Activated CD4-positive, alpha-beta T cell treated with anti-CD3 and anti-CD28 coated beads, Interleukin-2, amount 10 ng/mL, durations not matched to agents 7 days and 5 days (primary cell): ENCODE measurements around the gene CACNA1B. TPM values are rescaled to one million over a fixed set of nuclear protein-coding genes. Genes with fewer than 3 reads are reported as not detected.

Experiments used
- CTCF ChIA-PET: fragments of 350-600 bp; sonication (Branson Sonifier 250); formaldehyde crosslinking; loops from one replicate; lab custom pipeline; 2021; ENCODE audit warnings: antibody characterized with exemption; lab: Charles Lee
- POLR2A ChIA-PET: fragments of 350-600 bp; sonication (Branson Sonifier 250); formaldehyde crosslinking; loops from one replicate; lab custom pipeline; 2021; ENCODE audit warnings: antibody characterized with exemption; lab: Charles Lee
- DNase-seq: peaks from one replicate; pipeline ENCODE4 v3.0.0-alpha.2; 2020
- H3K27ac Mint-ChIP-seq: one replicate; pipeline ENCODE4 v1.8.0; 2021; ENCODE audit warnings: mild to moderate bottlenecking, moderate library complexity, mixed read lengths
- H3K27me3 Mint-ChIP-seq: one replicate; pipeline ENCODE4 v1.8.0; 2021; ENCODE audit warnings: mixed read lengths
- H3K36me3 Mint-ChIP-seq: one replicate; pipeline ENCODE4 v1.8.0; 2021; ENCODE audit warnings: low read depth, mixed read lengths
- H3K4me1 Mint-ChIP-seq: one replicate; pipeline ENCODE4 v1.8.0; 2021; ENCODE audit warnings: mixed read lengths
- H3K4me3 Mint-ChIP-seq: one replicate; pipeline ENCODE4 v1.8.0; 2021; ENCODE audit warnings: mild to moderate bottlenecking, moderate library complexity, mixed read lengths
- H3K9me3 Mint-ChIP-seq: one replicate; pipeline ENCODE4 v1.8.0; 2021; ENCODE audit warnings: mixed read lengths
- total RNA-seq, 2 experiments: library from RNA; stranded (reverse); gene quantifications; one replicate each; pipeline ENCODE4 v1.2.3, GENCODE V29; 2021

Gene CACNA1B
- total RNA-seq, 2 experiments from 2014 or later = not detected

GRCh38 chr9:137837345-137838278, 40.0 kb upstream of the CACNA1B start:
- POLR2A ChIA-PET = no interaction called here
- no peak for DNase-seq
- H3K9me3 Mint-ChIP-seq = peaks cover 2% of the 10 kb centered on the region
- H3K27ac Mint-ChIP-seq = no peak overlapping the region
- H3K4me1 Mint-ChIP-seq = no peaks in the 10 kb centered on the region
- H3K4me3 Mint-ChIP-seq = no peak overlapping the region
- H3K27me3 Mint-ChIP-seq = no peaks in the 10 kb centered on the region
- peaks cover 3% of the 10 kb centered on the region for H3K36me3 Mint-ChIP-seq
- CTCF ChIA-PET = no interaction called here

DNA sequence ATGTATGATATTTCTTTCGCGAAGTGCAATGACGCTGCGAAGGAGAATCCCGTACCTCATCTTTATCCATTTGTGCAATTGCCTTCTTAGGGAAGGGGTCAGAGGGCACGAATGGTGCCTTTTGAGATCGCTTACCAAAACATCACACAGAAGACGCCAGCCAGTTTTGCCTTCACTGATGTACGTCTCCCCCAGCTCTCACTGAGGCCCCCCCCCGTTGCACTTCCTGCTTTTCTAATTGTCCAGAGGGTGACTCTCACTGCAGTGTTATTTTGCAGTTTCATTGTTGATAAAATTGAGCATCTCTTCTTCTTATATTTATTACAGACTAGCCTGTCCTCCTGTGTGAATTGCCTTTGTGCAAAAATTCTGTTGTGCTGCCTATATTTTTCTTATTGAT, 39.0 kb upstream of the CACNA1B start:
- Mint-ChIP-seq H3K27ac (no peak overlapping the region), H3K4me3 (no peak overlapping the region), H3K36me3 (peaks cover 3% of the 10 kb centered on the region), H3K4me1 (no peaks in the 10 kb centered on the region), H3K27me3 (no peaks in the 10 kb centered on the region), H3K9me3 (peaks cover 7% of the 10 kb centered on the region)
- POLR2A ChIA-PET = no interaction called here
- DNase-seq = no peak
- CTCF ChIA-PET = no interaction called here

- no peaks in the 10 kb centered on the region for H3K36me3 Mint-ChIP-seq
- DNase-seq = no peak
- H3K9me3 Mint-ChIP-seq = peaks cover 7% of the 10 kb centered on the region
- H3K27me3 Mint-ChIP-seq = no peaks in the 10 kb centered on the region
- no peaks in the 10 kb centered on the region for H3K4me1 Mint-ChIP-seq
- H3K27ac Mint-ChIP-seq = no peak overlapping the region
- ChIA-PET POLR2A (no interaction called here), CTCF (no interaction called here)
- no peak overlapping the region for H3K4me3 Mint-ChIP-seq
Measured at GRCh38 chr9:137843355-137843754, 34.2 kb upstream of the CACNA1B start.

- no peak overlapping the region for H3K27ac Mint-ChIP-seq
- POLR2A ChIA-PET = no interaction called here
- peaks cover 2% of the 10 kb centered on the region for H3K36me3 Mint-ChIP-seq
- peaks cover 16% of the 10 kb centered on the region for H3K9me3 Mint-ChIP-seq
- DNase-seq = no peak
- peaks cover 3% of the 10 kb centered on the region for H3K27me3 Mint-ChIP-seq
- H3K4me1 Mint-ChIP-seq = peaks cover 6% of the 10 kb centered on the region
- CTCF ChIA-PET = no interaction called here
- H3K4me3 Mint-ChIP-seq = no peak overlapping the region
Measured at GRCh38 chr9:137851516-137852267, 25.9 kb upstream of the CACNA1B start.

DNA sequence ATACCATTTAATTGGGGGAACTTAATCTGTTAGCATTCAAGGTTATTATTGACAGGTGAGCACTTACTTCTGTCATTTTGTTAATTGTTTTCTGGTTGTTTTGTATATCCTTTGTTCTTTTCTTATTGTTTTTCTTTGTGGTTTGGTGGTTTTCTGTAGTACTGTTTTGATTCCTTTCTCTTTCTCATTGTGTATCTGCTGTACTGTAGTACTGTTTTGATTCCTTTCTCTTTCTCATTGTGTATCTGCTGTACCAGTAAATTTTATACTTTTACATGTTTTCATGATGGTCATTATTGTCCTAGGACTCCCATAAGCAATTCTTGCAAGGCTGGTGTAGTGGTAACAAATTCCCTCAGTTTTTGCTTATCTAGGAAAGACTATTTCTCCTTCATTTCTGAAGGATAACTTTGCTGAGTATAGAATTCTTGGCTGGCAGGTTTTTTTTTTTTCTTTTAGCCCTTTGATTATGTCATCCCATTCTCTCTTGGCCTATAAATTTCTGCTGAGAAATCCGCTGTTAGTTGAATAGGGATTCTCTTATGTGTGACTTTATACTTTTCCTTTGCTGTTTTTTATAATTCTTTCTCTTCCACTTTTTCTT, 24.1 kb upstream of the CACNA1B start:
- Mint-ChIP-seq H3K4me1 (peaks cover 6% of the 10 kb centered on the region), H3K9me3 (peaks cover 16% of the 10 kb centered on the region), H3K27me3 (peaks cover 3% of the 10 kb centered on the region), H3K4me3 (no peak overlapping the region), H3K36me3 (peaks cover 2% of the 10 kb centered on the region), H3K27ac (no peak overlapping the region)
- ChIA-PET CTCF (no interaction called here), POLR2A (no interaction called here)
- no peak for DNase-seq

DNA sequence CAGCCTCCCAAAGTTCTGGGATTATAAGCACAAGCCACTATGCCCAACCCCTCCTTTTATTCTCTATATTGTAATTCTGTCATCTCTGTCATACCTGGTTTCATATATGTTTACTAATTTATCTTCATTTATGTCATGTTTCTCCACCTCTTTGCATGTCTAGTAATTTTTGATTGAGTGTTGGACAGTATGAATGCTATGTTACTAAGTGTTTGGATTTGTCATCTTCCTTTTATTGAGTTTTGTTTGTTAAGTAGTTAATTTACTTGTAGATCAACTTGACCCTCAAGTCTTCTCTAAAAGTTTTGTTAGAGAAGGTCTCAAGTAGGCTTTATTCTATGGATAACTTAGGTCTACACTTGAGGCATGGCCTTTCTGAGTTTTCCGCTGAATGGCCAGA, 17.2 kb upstream of the CACNA1B start:
- no peak for DNase-seq
- POLR2A ChIA-PET = no interaction called here
- Mint-ChIP-seq H3K9me3 (peaks cover 20% of the 10 kb centered on the region), H3K4me3 (no peak overlapping the region), H3K27me3 (peaks cover 3% of the 10 kb centered on the region), H3K4me1 (no peaks in the 10 kb centered on the region), H3K36me3 (no peaks in the 10 kb centered on the region), H3K27ac (no peak overlapping the region)
- CTCF ChIA-PET = no interaction called here

DNA sequence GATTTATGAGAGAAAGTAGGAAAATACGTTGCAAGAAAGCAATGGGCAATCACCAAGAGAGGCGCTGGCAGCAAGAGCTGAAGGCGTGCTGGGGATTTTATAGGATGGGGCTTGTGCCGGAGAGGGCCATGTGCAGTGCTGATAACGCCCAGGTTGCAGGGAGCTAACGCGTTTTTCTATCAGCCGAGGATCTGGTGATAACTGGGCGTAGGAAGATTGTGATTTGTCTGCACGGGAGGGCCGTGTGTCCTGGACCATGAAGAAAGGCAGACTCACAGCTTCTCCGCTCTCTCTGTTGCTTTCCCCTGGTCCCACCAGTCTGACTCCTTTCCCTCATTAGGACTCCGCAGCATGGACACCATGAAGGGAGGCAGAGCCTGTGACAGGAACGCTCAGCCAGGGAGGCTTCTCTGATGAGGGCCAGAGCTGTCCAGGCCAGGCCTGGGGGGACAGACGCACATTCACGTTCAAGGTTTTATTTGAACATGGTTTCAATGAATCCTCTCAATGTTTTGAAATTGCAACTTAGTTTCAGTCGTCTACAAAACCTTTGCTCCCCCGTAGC, 11.9 kb upstream of the CACNA1B start:
- no peak overlapping the region for H3K4me3 Mint-ChIP-seq
- H3K36me3 Mint-ChIP-seq = no peaks in the 10 kb centered on the region
- no peaks in the 10 kb centered on the region for H3K4me1 Mint-ChIP-seq
- peaks cover 3% of the 10 kb centered on the region for H3K27me3 Mint-ChIP-seq
- H3K9me3 Mint-ChIP-seq = peaks cover 7% of the 10 kb centered on the region
- DNase-seq = no peak
- ChIA-PET CTCF (interaction anchor here (0.9 kb wide), 1 partner anchor 203 kb away, joined by 3 read pairs; no protein-coding TSS in a partner anchor), POLR2A (no interaction called here)
- no peak overlapping the region for H3K27ac Mint-ChIP-seq

DNA sequence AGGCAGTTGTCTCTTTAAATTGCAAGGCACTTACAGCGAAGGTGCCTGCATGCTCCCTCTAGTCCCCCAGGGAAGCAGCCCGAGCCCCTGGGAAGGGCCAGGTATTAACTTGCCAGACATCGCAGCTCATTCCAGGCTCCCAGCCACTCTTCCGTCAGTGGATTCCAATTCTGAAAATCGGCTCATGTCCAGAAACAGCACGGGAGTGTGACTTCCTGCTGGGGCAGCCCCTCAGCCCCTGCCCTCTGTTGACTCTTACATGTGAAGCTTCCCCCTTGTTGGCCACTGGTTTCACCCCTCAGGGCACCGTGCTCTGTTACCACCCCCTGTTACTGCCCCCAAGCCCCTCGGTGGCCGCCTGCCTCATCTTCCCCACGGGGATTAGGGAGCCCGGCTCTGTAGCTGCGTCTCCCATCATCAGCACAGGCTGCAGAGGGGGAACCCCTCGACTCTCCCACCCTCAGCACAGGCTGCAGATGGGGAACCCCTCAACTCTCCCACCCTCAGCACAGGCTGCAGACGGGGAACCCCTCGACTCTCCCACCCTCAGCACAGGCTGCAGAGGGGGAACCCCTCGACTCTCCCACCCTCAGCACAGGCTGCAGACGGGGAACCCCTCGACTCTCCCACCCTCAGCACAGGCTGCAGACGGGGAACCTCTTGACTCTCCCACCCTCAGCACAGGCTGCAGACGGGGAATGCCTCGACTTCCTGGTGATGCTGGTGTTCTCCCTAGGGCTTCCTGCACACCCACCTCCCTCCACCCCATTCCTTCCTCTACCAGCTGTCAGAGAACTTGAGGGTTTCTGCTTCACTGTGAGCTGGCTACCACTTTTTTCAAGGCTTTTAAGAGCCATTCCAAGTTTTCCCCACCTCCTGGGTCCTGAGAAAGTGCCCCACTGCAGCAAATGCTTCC, 11.1 kb upstream of the CACNA1B start:
- H3K4me3 Mint-ChIP-seq = no peak overlapping the region

GRCh38 chr9:137870432-137870831, 7.2 kb upstream of the CACNA1B start:
- no peak overlapping the region for H3K27ac Mint-ChIP-seq
- H3K9me3 Mint-ChIP-seq = no peaks in the 10 kb centered on the region
- no peaks in the 10 kb centered on the region for H3K36me3 Mint-ChIP-seq
- no peak for DNase-seq
- no peaks in the 10 kb centered on the region for H3K27me3 Mint-ChIP-seq
- no peaks in the 10 kb centered on the region for H3K4me1 Mint-ChIP-seq
- ChIA-PET CTCF (no interaction called here), POLR2A (no interaction called here)
- no peak overlapping the region for H3K4me3 Mint-ChIP-seq

More for the DNA sequence above, 11.1 kb upstream of the CACNA1B start:
- DNase-seq = no peak
- ChIA-PET CTCF (no interaction called here), POLR2A (no interaction called here)
- Mint-ChIP-seq H3K36me3 (no peaks in the 10 kb centered on the region), H3K4me1 (no peaks in the 10 kb centered on the region), H3K27me3 (peaks cover 3% of the 10 kb centered on the region), H3K27ac (no peak overlapping the region), H3K9me3 (peaks cover 2% of the 10 kb centered on the region)

DNA sequence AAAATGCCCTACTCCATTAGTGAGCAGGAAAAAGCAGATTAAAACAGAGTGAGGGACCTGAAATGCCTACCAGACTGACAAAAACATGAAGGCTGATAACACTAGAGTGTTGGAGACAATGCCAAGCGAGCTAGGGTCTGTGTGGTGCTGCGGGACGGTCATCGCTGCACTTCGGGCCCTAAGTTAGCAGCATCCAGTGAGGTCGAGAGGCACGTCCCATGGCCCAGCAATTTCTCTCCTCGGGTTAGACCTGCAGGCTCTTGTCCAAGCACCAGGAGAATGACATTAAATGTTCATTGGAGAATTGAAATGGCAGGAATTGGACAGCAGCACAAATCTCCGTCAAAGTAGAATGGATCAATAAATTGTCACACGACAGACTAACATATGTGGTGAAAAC, 5.3 kb upstream of the CACNA1B start:
- Mint-ChIP-seq H3K36me3 (peaks cover 2% of the 10 kb centered on the region), H3K4me3 (no peak overlapping the region), H3K27me3 (peaks cover 9% of the 10 kb centered on the region), H3K27ac (no peak overlapping the region), H3K4me1 (peaks cover 2% of the 10 kb centered on the region), H3K9me3 (no peaks in the 10 kb centered on the region)
- DNase-seq = no peak
- ChIA-PET POLR2A (no interaction called here), CTCF (no interaction called here)

GRCh38 chr9:137873408-137873807, 4.2 kb upstream of the CACNA1B start:
- peaks cover 2% of the 10 kb centered on the region for H3K4me1 Mint-ChIP-seq
- no peak overlapping the region for H3K27ac Mint-ChIP-seq
- POLR2A ChIA-PET = no interaction called here
- peaks cover 2% of the 10 kb centered on the region for H3K36me3 Mint-ChIP-seq
- CTCF ChIA-PET = no interaction called here
- H3K9me3 Mint-ChIP-seq = no peaks in the 10 kb centered on the region
- no peak overlapping the region for H3K4me3 Mint-ChIP-seq
- H3K27me3 Mint-ChIP-seq = peaks cover 9% of the 10 kb centered on the region
- no peak for DNase-seq

DNA sequence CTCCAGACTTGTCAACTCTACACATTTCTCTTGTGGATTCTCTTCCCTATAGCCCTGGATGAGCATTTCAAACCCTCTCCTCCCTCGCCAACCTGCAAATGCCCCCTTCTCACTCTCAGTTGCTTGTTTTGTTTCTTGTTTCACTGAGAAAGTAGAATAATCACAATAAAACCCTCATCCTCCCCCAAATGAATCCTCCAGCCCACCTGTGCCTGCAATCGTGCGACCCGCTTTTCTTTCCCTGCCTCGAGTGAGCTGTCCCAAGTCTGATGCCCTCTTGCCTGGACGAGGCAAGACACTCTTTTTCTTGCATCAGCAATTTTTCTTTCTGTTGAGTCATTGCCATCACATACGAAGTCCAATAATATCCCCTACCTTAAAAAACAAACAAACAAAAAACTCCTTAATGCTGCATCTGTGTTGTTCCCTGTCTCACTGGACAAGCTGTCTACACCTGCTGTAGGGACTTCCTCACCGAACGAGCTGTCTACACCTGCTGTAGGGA, 3.7 kb upstream of the CACNA1B start:
- H3K27ac Mint-ChIP-seq = no peak overlapping the region
- peaks cover 2% of the 10 kb centered on the region for H3K36me3 Mint-ChIP-seq
- peaks cover 2% of the 10 kb centered on the region for H3K4me1 Mint-ChIP-seq
- peaks cover 9% of the 10 kb centered on the region for H3K27me3 Mint-ChIP-seq
- no peaks in the 10 kb centered on the region for H3K9me3 Mint-ChIP-seq
- H3K4me3 Mint-ChIP-seq = no peak overlapping the region
- ChIA-PET POLR2A (no interaction called here), CTCF (interaction anchor here (0.6 kb wide), 1 partner anchor 16 kb away, joined by 3 read pairs; no protein-coding TSS in a partner anchor)
- no peak for DNase-seq
